Activated CD8-positive, alpha-beta memory T cell treated with anti-CD3 and anti-CD28 coated beads, Interleukin-2, amount 10 ng/mL, durations not matched to agents 7 days and 5 days (primary cell): ENCODE data around the gene FSD1L. TPM values are rescaled to one million over a fixed set of nuclear protein-coding genes. Genes with fewer than 3 reads are reported as not detected.
A peak's percentile ranks its signal among the peaks of the same experiment; 100 is the strongest.
"Not testable (repeated sequence)": the region's sequence is repeated elsewhere in the genome, so short reads cannot be mapped to it uniquely, and the experiment has no call there.

Experiments used
- ATAC-seq: fragments of 150-1000 bp; cut with Tn5 transposase; one replicate; pipeline ENCODE4 v1.10.0; 2021; ENCODE audit warnings: moderate library complexity
- CTCF ChIA-PET: fragments of 350-600 bp; sonication (Branson Sonifier 250); formaldehyde crosslinking; loops from one replicate; lab custom pipeline; 2021; ENCODE audit warnings: antibody characterized with exemption; lab: Charles Lee
- DNase-seq: peaks from one replicate; pipeline ENCODE4 v3.0.0-alpha.2; 2020
- H3K27ac Mint-ChIP-seq: one replicate; pipeline ENCODE4 v1.8.0; 2021; ENCODE audit warnings: mild to moderate bottlenecking, mixed read lengths
- H3K27me3 Mint-ChIP-seq: one replicate; pipeline ENCODE4 v1.8.0; 2021; ENCODE audit warnings: mixed read lengths
- H3K36me3 Mint-ChIP-seq: one replicate; pipeline ENCODE4 v1.8.0; 2021; ENCODE audit warnings: mild to moderate bottlenecking, mixed read lengths
- H3K4me1 Mint-ChIP-seq: one replicate; pipeline ENCODE4 v1.8.0; 2021; ENCODE audit warnings: mixed read lengths
- H3K4me3 Mint-ChIP-seq: one replicate; pipeline ENCODE4 v1.8.0; 2021; ENCODE audit warnings: mild to moderate bottlenecking, moderate library complexity, mixed read lengths
- H3K9me3 Mint-ChIP-seq: one replicate; pipeline ENCODE4 v1.8.0; 2022; ENCODE audit warnings: low read depth, mixed read lengths
- total RNA-seq, 2 experiments: library from RNA; stranded (reverse); gene quantifications; one replicate each; pipeline ENCODE4 v1.2.3, GENCODE V29; 2021

FSD1L gene
- total RNA-seq, 2 experiments from 2014 or later, result 6.3 to 9.2 TPM

DNA sequence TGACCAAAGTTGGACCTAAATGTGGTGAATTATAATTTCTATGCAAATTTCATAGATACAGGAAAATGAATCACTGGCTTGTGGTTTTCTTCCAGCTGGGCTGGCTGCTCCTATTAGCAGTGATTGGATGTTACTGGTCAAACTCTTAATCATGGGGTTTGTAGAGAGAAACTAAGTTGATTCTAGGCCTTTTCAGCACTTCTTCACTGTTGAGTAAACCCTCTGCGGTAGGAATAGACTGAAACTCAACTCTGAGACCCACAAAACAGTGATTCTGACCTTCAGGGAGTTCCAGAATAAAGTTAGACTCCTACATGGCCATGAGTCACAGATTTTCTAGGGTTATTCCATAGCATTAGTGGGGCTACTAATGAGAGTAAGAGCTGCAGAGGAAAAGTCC is 62.2 kb downstream of the FSD1L start:
- DNase-seq (no peak), ATAC-seq (no peak)
- CTCF ChIA-PET, result no interaction called here
- no peak overlapping the region for H3K27ac Mint-ChIP-seq
- H3K36me3 Mint-ChIP-seq, result peaks cover 3% of the 10 kb centered on the region
- no peaks in the 10 kb centered on the region for H3K27me3 Mint-ChIP-seq
- H3K4me3 Mint-ChIP-seq, result no peak overlapping the region
- no peaks in the 10 kb centered on the region for H3K9me3 Mint-ChIP-seq
- H3K4me1 Mint-ChIP-seq, result peaks cover 1% of the 10 kb centered on the region

DNA sequence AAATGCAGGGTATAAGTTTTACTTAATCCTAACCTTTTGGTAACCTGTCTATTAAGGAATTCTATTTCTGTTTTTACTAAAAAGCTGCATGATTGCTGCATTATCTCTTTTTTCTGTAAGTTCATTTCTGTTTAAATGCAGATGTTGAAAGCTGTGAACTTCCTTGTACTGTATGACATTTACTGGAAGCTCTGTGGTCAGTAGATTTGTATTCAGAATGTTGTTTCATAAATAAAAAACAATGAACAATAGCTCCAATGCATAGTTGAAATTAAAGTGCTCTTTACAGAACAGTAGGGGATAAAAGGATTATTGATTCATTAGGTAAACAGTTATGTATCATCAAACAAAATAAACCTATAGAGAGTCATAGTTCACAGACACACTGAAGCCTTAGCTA is 63.6 kb downstream of the FSD1L start:
- CTCF ChIA-PET, result interaction anchor here (0.8 kb wide), 1 partner anchor 24 kb away, joined by 3 read pairs; no protein-coding TSS in a partner anchor
- Mint-ChIP-seq H3K27me3 (no peaks in the 10 kb centered on the region), H3K4me3 (no peak overlapping the region), H3K4me1 (peaks cover 1% of the 10 kb centered on the region), H3K27ac (no peak overlapping the region), H3K36me3 (peaks cover 7% of the 10 kb centered on the region), H3K9me3 (no peaks in the 10 kb centered on the region)
- no peak for DNase-seq
- no peak for ATAC-seq

DNA sequence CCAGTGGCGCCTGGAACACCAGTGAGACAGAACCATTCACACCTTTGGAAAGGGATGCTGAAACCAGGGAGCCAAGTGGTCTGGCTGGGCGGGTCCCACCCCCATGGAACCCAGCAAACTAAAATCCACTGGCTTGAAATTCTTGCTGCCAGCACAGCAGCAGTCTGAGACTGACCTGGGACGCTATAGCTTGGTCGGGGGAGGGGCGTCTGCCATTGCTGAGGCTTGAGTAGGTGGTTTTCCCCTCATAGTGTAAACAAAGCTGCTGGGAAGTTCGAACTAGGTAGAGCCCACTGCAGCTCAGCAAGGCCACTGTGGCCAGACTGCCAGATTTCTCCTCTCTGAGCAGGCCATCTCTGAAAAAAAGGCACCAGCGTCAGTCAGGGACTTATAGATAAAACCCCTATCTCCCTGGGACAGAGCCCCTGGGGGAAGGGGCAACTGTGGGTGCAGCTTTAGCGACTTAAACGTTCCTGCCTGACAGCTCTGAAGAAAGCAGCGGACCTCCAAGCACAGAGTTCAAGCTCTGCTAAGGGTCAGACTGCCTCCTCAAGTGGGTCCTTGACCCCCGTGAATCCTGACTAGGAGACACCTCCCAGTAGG is 68.1 kb downstream of the FSD1L start:
- Mint-ChIP-seq H3K9me3 (no peaks in the 10 kb centered on the region), H3K4me1 (no peaks in the 10 kb centered on the region), H3K4me3 (no peak overlapping the region), H3K27ac (no peak overlapping the region), H3K36me3 (peaks cover 6% of the 10 kb centered on the region), H3K27me3 (no peaks in the 10 kb centered on the region)
- CTCF ChIA-PET, result no interaction called here
- ATAC-seq (no peak), DNase-seq (no peak)

DNA sequence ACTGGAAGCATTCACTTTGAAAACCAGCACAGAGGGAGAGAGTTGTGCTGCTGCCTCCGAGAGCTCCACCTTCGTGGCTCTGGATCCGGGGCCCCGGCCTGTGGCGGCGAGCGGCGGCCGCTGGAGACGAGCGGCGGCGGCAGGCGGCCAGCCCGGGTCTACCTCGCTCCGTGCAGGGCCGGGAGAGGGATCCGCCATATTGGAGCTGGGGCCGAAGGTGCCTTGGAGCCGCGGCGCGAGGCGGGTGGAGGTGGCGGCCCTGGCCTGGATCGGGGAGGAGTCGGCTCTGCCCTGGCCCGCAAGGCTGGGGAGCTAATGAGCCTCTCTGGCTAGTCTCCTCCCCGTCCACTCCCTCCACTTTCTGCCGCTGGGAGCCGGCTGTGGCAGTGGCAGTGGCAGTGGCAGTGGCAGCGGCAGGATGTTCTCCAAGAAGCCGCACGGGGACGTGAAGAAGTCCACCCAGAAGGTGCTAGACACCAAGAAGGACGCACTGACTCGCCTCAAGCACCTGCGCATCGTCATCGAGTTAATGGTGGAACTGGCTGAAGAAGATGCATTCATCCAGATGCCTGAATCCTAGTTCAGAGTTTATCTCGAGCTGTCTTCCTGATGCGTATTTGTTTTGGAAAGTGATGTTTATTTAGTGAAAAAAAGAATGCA is 72.0 kb downstream of the FSD1L start:
- H3K9me3 Mint-ChIP-seq, H3K36me3 Mint-ChIP-seq, H3K27ac Mint-ChIP-seq, H3K4me1 Mint-ChIP-seq, H3K4me3 Mint-ChIP-seq, CTCF ChIA-PET, H3K27me3 Mint-ChIP-seq: not testable (repeated sequence)
- peak; percentile 44 for DNase-seq
- peak; percentile 90 for ATAC-seq

GRCh38 chr9:105520992-105521391 is 73.2 kb downstream of the FSD1L start:
- H3K36me3 Mint-ChIP-seq, DNase-seq, H3K9me3 Mint-ChIP-seq, ATAC-seq, H3K4me3 Mint-ChIP-seq, CTCF ChIA-PET, H3K27ac Mint-ChIP-seq, H3K27me3 Mint-ChIP-seq, H3K4me1 Mint-ChIP-seq: not testable (repeated sequence)

GRCh38 chr9:105522618-105523385 is 75.0 kb downstream of the FSD1L start:
- CTCF ChIA-PET, H3K4me1 Mint-ChIP-seq, ATAC-seq, H3K27me3 Mint-ChIP-seq, H3K36me3 Mint-ChIP-seq, DNase-seq, H3K27ac Mint-ChIP-seq, H3K9me3 Mint-ChIP-seq, H3K4me3 Mint-ChIP-seq: not testable (repeated sequence)

- no peak overlapping the region for H3K4me3 Mint-ChIP-seq
- no peaks in the 10 kb centered on the region for H3K9me3 Mint-ChIP-seq
- H3K27me3 Mint-ChIP-seq, result no peaks in the 10 kb centered on the region
- peaks cover 14% of the 10 kb centered on the region for H3K36me3 Mint-ChIP-seq
- ATAC-seq, result peak; percentile 20
- H3K27ac Mint-ChIP-seq, result peak overlapping the region; percentile 50
- no peak for DNase-seq
- CTCF ChIA-PET, result no interaction called here
- H3K4me1 Mint-ChIP-seq, result peaks cover 16% of the 10 kb centered on the region
Observed at GRCh38 chr9:105531530-105531929, 83.7 kb downstream of the FSD1L start.

GRCh38 chr9:105535920-105536668 is 88.3 kb downstream of the FSD1L start:
- no peak for DNase-seq
- Mint-ChIP-seq H3K9me3 (no peaks in the 10 kb centered on the region), H3K4me1 (peaks cover 15% of the 10 kb centered on the region), H3K27me3 (no peaks in the 10 kb centered on the region), H3K36me3 (peaks cover 4% of the 10 kb centered on the region), H3K4me3 (no peak overlapping the region), H3K27ac (no peak overlapping the region)
- CTCF ChIA-PET, result no interaction called here
- no peak for ATAC-seq

- peaks cover 6% of the 10 kb centered on the region for H3K4me1 Mint-ChIP-seq
Observed at GRCh38 chr9:105539452-105539851, 91.6 kb downstream of the FSD1L start.

GRCh38 chr9:105541838-105542237 is 94.0 kb downstream of the FSD1L start:
- CTCF ChIA-PET, result no interaction called here
- Mint-ChIP-seq H3K4me3 (no peak overlapping the region), H3K9me3 (no peaks in the 10 kb centered on the region), H3K36me3 (peaks cover 6% of the 10 kb centered on the region), H3K27ac (no peak overlapping the region), H3K27me3 (no peaks in the 10 kb centered on the region), H3K4me1 (peaks cover 3% of the 10 kb centered on the region)
- ATAC-seq, result no peak
- DNase-seq, result no peak

More at GRCh38 chr9:105539452-105539851, 91.6 kb downstream of the FSD1L start:
- CTCF ChIA-PET, result no interaction called here
- no peaks in the 10 kb centered on the region for H3K27me3 Mint-ChIP-seq
- DNase-seq (no peak), ATAC-seq (no peak)
- no peak overlapping the region for H3K27ac Mint-ChIP-seq
- no peaks in the 10 kb centered on the region for H3K9me3 Mint-ChIP-seq
- no peak overlapping the region for H3K4me3 Mint-ChIP-seq
- H3K36me3 Mint-ChIP-seq, result peaks cover 6% of the 10 kb centered on the region

DNA sequence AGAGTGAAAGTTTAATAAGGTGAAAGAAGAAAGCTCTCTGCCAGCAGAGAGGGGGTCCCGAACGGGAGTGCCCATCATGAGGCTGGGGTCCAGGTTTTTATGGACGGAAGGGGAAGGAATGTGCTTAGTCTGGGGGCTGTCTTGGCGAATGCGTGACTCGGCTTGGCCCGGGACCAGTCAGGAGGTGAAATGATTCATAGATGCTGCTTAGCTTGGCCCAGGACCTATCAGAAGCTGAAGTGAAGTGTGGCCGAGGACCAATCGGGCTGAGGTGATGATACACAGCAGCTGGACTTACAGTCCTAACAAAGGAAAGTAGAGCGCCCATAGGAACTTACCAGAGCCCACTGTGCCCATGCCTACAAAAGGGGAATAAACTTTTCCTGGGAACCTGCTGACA is 106.2 kb downstream of the FSD1L start:
- no peak overlapping the region for H3K4me3 Mint-ChIP-seq
- CTCF ChIA-PET, result no interaction called here

DNA sequence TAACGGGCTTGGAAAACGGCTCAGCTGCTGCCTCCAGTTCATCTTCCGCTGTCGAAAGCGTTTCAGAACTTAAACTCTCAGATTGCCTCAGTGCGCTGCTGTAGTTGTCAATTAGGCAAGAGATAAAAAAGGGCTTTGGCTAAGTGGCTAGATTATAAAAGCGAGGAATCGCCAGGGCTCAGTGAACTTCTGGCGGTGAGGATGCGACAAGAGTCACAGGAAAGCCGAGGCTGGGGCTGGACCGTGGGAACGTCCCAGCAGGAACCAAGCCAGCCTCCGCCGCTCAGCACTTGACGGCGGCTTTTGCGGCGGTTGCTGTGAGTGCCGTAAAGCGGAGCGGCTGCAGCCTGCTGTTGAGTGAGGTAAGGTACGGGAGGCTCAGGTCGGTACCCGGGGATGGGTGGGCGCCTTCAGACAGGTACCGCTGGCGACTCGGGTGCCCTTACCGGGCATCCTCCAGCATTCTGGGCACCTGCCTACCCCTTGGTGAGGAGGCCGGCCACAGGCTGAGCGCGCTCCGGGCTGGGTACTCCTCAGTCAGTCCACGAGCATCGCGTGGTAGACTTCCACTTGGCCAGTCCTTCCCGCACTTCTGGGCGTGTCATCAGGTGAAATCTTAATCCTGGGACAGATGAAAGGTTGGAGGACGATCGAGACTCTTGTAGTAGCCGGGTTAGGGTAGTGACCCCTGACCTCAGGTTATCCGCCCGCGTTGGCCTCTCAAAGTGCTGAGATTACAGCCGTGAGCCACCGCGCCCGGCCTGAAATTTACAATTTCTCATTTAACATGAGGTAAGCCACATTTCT is 110.2 kb downstream of the FSD1L start, which contains the start of gene FKTN:
FKTN (plus strand) TSS at position 328 of the 807 bp plus-strand sequence. CDS start 16,902 bp downstream, outside the sequence.
- Mint-ChIP-seq H3K9me3 (peaks cover 8% of the 10 kb centered on the region), H3K4me1 (peaks cover 19% of the 10 kb centered on the region), H3K4me3 (peak within 1 kb of the TSS; percentile 96), H3K27ac (peak within 1 kb of the TSS; percentile 83), H3K27me3 (no peaks in the 10 kb centered on the region), H3K36me3 (peaks cover 24% of the 10 kb centered on the region)
- peak; percentile 98 for ATAC-seq
- peak; percentile 90 for DNase-seq
- CTCF ChIA-PET, result no interaction called here

More for the DNA sequence above, 106.2 kb downstream of the FSD1L start:
- DNase-seq (no peak), ATAC-seq (no peak)
- H3K4me1 Mint-ChIP-seq, result peaks cover 12% of the 10 kb centered on the region
- no peaks in the 10 kb centered on the region for H3K27me3 Mint-ChIP-seq
- no peaks in the 10 kb centered on the region for H3K9me3 Mint-ChIP-seq
- no peak overlapping the region for H3K27ac Mint-ChIP-seq
- peaks cover 2% of the 10 kb centered on the region for H3K36me3 Mint-ChIP-seq
